ENCODE data around the gene VAMP8. TPM values are rescaled to one million over a fixed set of nuclear protein-coding genes. Genes with fewer than 3 reads are reported as not detected.
"Not testable (repeated sequence)": the region's sequence is repeated elsewhere in the genome, so short reads cannot be mapped to it uniquely, and the experiment has no call there.

Gene VAMP8
- total RNA-seq, 2 donors from 2014 or later, result 80.4 to 146 TPM

DNA sequence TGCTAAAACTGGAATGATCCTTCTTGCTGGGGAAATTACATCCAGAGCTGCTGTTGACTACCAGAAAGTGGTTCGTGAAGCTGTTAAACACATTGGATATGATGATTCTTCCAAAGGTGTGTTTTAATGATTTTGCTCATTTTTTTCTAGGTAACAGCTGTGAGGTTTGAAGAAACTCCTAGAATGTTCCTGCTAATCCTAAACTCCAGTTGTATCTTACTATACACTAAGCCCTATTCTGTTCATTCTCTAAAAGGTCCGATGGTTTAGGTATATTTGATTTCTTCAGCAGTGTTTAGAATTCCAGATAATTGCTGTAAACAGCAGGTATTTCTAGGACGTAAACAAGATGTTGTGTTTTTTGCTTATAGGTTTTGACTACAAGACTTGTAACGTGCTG, 36.1 kb upstream of the VAMP8 start:
- WGBS, 2 experiments (ENCODE audit: insufficient coverage in 1 of 2, insufficient read length in 1 of 2), result 85 to 89% methylated on average over 4 of the region's 4 CpGs

DNA sequence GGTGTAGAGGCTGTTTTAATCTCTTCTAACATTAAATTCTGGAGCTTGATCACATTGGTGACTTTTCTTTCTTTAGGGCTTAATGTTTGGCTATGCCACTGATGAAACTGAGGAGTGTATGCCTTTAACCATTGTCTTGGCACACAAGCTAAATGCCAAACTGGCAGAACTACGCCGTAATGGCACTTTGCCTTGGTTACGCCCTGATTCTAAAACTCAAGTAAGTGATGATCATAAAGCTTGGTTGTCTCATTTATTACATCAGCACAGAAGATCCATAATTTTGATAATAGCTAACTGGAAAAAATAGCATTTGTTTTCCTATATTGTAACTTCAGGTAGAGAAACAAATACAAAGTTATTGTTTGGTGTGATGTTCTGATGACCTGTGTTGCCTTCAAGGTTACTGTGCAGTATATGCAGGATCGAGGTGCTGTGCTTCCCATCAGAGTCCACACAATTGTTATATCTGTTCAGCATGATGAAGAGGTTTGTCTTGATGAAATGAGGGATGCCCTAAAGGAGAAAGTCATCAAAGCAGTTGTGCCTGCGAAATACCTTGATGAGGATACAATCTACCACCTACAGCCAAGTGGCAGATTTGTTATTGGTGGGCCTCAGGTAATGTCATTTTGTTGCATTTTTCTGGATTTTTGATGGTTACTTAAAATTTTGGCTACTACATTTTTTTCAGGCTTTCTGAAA, 35.5 kb upstream of the VAMP8 start:
- peaks cover 61% of the 10 kb centered on the region for H3K36me3 Mint-ChIP-seq (ENCODE audit: low read depth)
- no peak overlapping the region for H3K27ac ChIP-seq (ENCODE audit: low read depth, low read length)
- H3K9me3 ChIP-seq (ENCODE audit: control insufficient read depth, low read length), result no peaks in the 10 kb centered on the region
- no peaks in the 10 kb centered on the region for H3K27me3 Mint-ChIP-seq (ENCODE audit: insufficient read depth)
- H3K9ac ChIP-seq (ENCODE audit: extremely low read depth, low read length, poor library complexity, severe bottlenecking), result no peak overlapping the region
- H3K4me3 Mint-ChIP-seq, result peak overlapping the region; percentile 95
- peaks cover 54% of the 10 kb centered on the region for H3K36me3 ChIP-seq (ENCODE audit: control insufficient read depth, insufficient read depth, low read length)
- H3K4me1 ChIP-seq (ENCODE audit: control insufficient read depth, insufficient read depth, low read length), result peaks cover 22% of the 10 kb centered on the region
- TF ChIP-seq CTCF (conservative IDR thresholded peaks at IDR 0.05), result no peak
- 93 to 100% methylated on average over 2 to 5 of the region's 5 CpGs for WGBS, 2 experiments (ENCODE audit: insufficient coverage in 1 of 2, insufficient read length in 1 of 2)
- peak overlapping the region; percentile 99 for H3K4me3 ChIP-seq (ENCODE audit: low read length)
- no peaks in the 10 kb centered on the region for H3K27me3 ChIP-seq (ENCODE audit: control insufficient read depth, insufficient read depth, low read length, poor library complexity, severe bottlenecking)
- H3K27ac Mint-ChIP-seq, result peak overlapping the region; percentile 56
- DNase-seq, result no peak
- H3K4me1 Mint-ChIP-seq, result peaks cover 40% of the 10 kb centered on the region
- H3K9me3 Mint-ChIP-seq, result no peaks in the 10 kb centered on the region

More for the DNA sequence above, 36.1 kb upstream of the VAMP8 start:
- H3K4me1 Mint-ChIP-seq, result peaks cover 42% of the 10 kb centered on the region
- peaks cover 61% of the 10 kb centered on the region for H3K36me3 Mint-ChIP-seq (ENCODE audit: low read depth)
- Histone ChIP-seq H3K27me3 (ENCODE audit: control insufficient read depth, insufficient read depth, low read length, poor library complexity, severe bottlenecking) (no peaks in the 10 kb centered on the region), H3K27ac (ENCODE audit: low read depth, low read length) (no peak overlapping the region), H3K36me3 (ENCODE audit: control insufficient read depth, insufficient read depth, low read length) (peaks cover 54% of the 10 kb centered on the region), H3K4me1 (ENCODE audit: control insufficient read depth, insufficient read depth, low read length) (peaks cover 22% of the 10 kb centered on the region), H3K4me3 (ENCODE audit: low read length) (peak overlapping the region; percentile 99), H3K9ac (ENCODE audit: extremely low read depth, low read length, poor library complexity, severe bottlenecking) (peak overlapping the region; percentile 98), H3K9me3 (ENCODE audit: control insufficient read depth, low read length) (no peaks in the 10 kb centered on the region)
- peak overlapping the region; percentile 95 for H3K4me3 Mint-ChIP-seq
- DNase-seq, result no peak
- H3K9me3 Mint-ChIP-seq, result no peaks in the 10 kb centered on the region
- no peaks in the 10 kb centered on the region for H3K27me3 Mint-ChIP-seq (ENCODE audit: insufficient read depth)
- H3K27ac Mint-ChIP-seq, result no peak overlapping the region
- no peak for TF ChIP-seq CTCF (conservative IDR thresholded peaks at IDR 0.05)

- peaks cover 31% of the 10 kb centered on the region for H3K4me1 Mint-ChIP-seq
- no peak for DNase-seq
- TF ChIP-seq CTCF (conservative IDR thresholded peaks at IDR 0.05), result no peak
- H3K9ac ChIP-seq (ENCODE audit: extremely low read depth, low read length, poor library complexity, severe bottlenecking), result no peak overlapping the region
- H3K4me1 ChIP-seq (ENCODE audit: control insufficient read depth, insufficient read depth, low read length), result peaks cover 18% of the 10 kb centered on the region
- H3K9me3 Mint-ChIP-seq, result no peaks in the 10 kb centered on the region
- no peaks in the 10 kb centered on the region for H3K27me3 ChIP-seq (ENCODE audit: control insufficient read depth, insufficient read depth, low read length, poor library complexity, severe bottlenecking)
- 96 to 100% methylated on average over 2 to 3 of the region's 4 CpGs for WGBS, 2 experiments (ENCODE audit: insufficient coverage in 1 of 2, insufficient read length in 1 of 2)
- no peak overlapping the region for H3K27ac ChIP-seq (ENCODE audit: low read depth, low read length)
- peaks cover 65% of the 10 kb centered on the region for H3K36me3 Mint-ChIP-seq (ENCODE audit: low read depth)
- peak overlapping the region; percentile 95 for H3K4me3 Mint-ChIP-seq
- peaks cover 61% of the 10 kb centered on the region for H3K36me3 ChIP-seq (ENCODE audit: control insufficient read depth, insufficient read depth, low read length)
- H3K4me3 ChIP-seq (ENCODE audit: low read length), result peak overlapping the region; percentile 99
- no peaks in the 10 kb centered on the region for H3K27me3 Mint-ChIP-seq (ENCODE audit: insufficient read depth)
- H3K27ac Mint-ChIP-seq, result peak overlapping the region; percentile 9
- H3K9me3 ChIP-seq (ENCODE audit: control insufficient read depth, low read length), result no peaks in the 10 kb centered on the region
Observed at GRCh38 chr2:85542777-85543176, 34.6 kb upstream of the VAMP8 start.

- H3K27ac ChIP-seq (ENCODE audit: low read depth, low read length); H3K4me3 ChIP-seq (ENCODE audit: low read length); H3K9me3 Mint-ChIP-seq; H3K9me3 ChIP-seq (ENCODE audit: control insufficient read depth, low read length); H3K27me3 Mint-ChIP-seq (ENCODE audit: insufficient read depth); H3K27me3 ChIP-seq (ENCODE audit: control insufficient read depth, insufficient read depth, low read length, poor library complexity, severe bottlenecking); DNase-seq; H3K4me3 Mint-ChIP-seq; H3K9ac ChIP-seq (ENCODE audit: extremely low read depth, low read length, poor library complexity, severe bottlenecking): not testable (repeated sequence)
- Histone ChIP-seq H3K4me1 (ENCODE audit: control insufficient read depth, insufficient read depth, low read length) (peaks cover 15% of the 10 kb centered on the region), H3K36me3 (ENCODE audit: control insufficient read depth, insufficient read depth, low read length) (peaks cover 76% of the 10 kb centered on the region)
- Mint-ChIP-seq H3K27ac (peak overlapping the region; percentile 41), H3K36me3 (ENCODE audit: low read depth) (peaks cover 77% of the 10 kb centered on the region), H3K4me1 (peaks cover 27% of the 10 kb centered on the region)
- 95% methylated on average over 3 of the region's 3 CpGs; no CpG with 5 or more reads in 1 of the 2 experiments for WGBS, 2 experiments (ENCODE audit: insufficient coverage in 1 of 2, insufficient read length in 1 of 2)
Observed at GRCh38 chr2:85544254-85544691, 33.1 kb upstream of the VAMP8 start.

Data from endodermal cell (in vitro differentiated cells).